Erythroblast (primary cell): ENCODE measurements around the gene SRSF3.
"Not testable (repeated sequence)": the region's sequence is repeated elsewhere in the genome, so short reads cannot be mapped to it uniquely, and the experiment has no call there.

ENCODE experiments used
- DNase-seq, 2 experiments: peaks; one replicate each; lab custom pipeline; 2025; lab: John Stamatoyannopoulos, UW
- GATA1 ChIP-seq: IDR thresholded peaks from 2 replicates; pipeline ENCODE4 v1.6.1; 2011; ENCODE audit warnings: low read depth, mild to moderate bottlenecking, control low read depth, low read length, moderate library complexity
- POLR2A ChIP-seq: IDR thresholded peaks from 2 replicates; pipeline ENCODE4 v1.6.1; 2011; ENCODE audit warnings: mild to moderate bottlenecking, low read length

Gene SRSF3

DNA sequence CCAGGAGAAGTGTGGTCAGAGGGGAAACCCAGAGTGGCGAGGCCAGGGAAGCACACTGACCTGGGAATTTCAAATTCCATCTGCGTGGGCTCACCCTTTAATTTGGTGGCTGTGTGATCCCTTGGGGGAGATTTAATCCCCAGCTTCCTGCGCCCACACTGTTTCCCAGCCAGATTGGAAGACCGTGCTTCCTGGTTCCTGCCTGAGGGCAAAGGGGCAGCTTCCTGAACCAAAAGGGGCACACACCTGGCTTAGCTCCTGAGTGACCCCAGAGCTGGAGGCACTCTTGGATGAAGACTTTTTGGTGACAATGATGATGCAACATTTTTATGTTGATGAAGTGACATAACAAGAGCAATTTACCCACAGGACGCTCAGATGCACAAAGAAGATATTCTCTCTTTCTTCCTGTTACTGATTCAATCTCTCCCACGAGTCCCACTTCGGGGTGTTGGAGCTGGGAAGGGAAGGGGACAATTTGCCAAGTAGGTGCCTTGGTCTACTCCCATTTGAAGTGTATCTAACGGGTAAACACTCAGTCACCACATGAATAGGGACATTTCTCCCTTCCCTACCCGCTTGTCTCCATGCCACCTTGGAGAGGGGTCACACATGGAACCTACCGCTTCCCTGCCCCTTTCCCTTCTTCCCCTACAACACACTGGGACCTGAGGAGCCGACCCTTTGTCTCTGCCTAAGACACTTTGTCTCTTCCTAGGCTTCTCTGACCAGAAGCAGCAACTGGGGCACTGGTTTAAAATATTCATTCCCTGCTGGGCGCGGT lies 55.7 kb downstream of the SRSF3 start:
- no peak for TF ChIP-seq GATA1
- no peak for TF ChIP-seq POLR2A
- DNase-seq = no peak

DNA sequence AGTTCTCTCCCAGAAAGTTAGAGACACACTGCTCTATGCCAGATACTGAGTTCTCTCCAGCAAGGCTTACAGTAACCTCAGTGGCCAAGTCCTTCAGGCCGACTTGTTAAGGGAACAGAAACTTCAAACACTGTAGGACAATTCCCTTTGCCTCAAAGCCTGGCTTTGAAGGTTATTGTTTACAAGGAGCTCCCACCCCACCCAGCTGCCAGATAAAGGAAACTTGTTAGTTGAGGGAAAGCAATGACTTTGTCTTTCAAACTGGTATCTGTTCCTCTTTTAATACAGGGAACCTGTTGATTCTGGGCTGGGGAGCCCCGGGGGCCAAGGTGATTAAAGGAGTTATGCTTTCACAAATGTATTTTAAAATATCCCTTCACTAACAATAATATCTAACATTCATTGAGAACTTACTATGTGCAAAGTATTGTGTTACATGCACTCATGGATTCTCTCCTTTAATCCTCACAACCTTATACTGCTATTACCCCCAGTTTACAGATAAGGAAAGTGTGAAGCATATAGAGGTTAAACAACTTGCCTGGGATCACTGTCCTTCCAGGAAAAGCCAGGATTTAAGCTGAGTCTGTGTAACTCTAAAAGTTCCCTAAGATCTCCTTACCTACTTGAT lies 56.8 kb downstream of the SRSF3 start:
- TF ChIP-seq GATA1 (no peak), POLR2A (no peak)

DNA sequence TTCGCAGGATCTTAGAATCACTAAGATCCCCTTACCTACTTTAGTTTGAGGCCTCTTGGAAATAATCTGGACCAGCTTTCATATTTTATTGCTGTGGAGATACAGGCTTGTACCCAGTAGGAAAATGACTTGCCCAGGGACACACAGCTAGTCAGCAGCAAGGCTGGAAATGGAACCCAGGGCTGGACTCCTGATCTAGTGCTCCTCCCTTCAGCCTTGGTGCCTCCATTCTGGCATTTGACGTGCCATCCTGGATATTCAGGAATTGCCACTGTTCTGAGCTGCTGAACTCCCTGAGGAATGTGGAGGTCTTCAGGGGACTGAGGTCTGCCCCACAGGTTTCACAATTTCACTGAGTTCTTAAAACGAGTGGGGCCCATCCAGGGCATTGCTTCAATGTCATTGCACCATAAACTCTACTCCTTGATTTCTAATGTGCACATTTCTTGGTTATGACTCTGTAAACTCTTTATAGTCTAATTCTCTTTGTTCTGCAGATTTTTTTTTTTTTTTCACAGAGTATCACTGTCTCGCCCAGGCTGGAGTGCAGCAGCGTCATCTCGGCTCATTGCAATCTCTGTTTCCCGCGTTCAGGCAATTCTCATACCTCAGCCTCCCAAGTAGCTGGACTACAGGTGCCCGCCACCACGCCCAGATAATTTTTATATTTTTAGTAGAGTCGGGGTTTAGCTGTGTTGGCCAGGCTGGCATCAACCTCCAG lies 57.7 kb downstream of the SRSF3 start:
- no peak for TF ChIP-seq GATA1
- no peak for TF ChIP-seq POLR2A
- no peak for DNase-seq

More for the DNA sequence above, 56.8 kb downstream of the SRSF3 start:
- DNase-seq = no peak

DNA sequence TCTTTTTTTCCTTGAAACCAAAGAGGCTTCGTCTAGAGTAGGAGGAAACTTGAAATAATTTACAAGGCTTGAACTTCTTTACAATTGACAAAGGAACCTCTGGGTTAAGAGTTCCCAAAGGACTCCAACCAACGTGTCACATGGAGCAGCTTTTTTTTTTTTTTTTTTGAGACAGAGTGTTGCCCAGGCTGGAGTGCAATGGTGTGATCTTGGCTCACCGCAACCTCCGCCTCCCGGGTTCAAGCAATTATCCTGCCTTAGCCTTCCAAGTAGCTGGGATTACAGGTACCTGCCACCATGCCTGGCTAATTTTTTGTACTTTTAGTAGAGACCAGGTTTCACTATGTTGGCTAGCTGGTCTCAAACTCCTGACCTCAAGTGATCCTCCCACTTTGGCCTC lies 60.3 kb downstream of the SRSF3 start:
- not testable (repeated sequence) for DNase-seq
